ENCODE results near the gene SLC6A16.
A peak's percentile ranks its signal among the peaks of the same experiment; 100 is the strongest.
"Not testable (repeated sequence)": the region's sequence is repeated elsewhere in the genome, so short reads cannot be mapped to it uniquely, and the experiment has no call there.

Gene SLC6A16

GRCh38 chr19:49328741-49329140 is 3.8 kb upstream of the SLC6A16 start:
- no peak for DNase-seq

- DNase-seq, result peak; percentile 66 to 79
These were observed 3.0 kb upstream of the SLC6A16 start for GRCh38 chr19:49327878-49328544.

GRCh38 chr19:49326165-49326704 is 1.2 kb upstream of the SLC6A16 start:
- no peak for DNase-seq

- DNase-seq, result not testable (repeated sequence)
These were observed 765 bp upstream of the SLC6A16 start for GRCh38 chr19:49325756-49326155.

GRCh38 chr19:49318296-49318695 is 6.7 kb downstream of the SLC6A16 start:
- no peak for DNase-seq

DNA sequence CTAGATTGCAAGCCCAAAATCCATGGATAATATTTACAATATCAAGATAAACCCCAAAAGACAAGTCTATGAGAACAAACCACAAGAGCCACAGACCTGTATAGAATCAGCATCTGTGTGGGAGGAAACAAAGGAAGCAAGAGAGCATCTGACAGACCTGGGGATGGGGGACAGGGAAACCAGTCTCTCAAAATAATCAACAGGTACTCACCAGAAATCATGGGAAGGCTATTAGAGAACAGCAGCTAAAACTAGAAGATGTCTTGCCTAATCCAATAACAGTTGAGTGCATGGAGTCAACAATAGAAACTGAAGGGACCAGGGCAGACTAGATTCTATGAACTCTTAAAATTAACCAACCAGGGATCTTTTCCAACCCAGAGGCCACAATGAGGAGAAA is 8.7 kb downstream of the SLC6A16 start:
- DNase-seq, result no peak

- DNase-seq, result no peak
These were observed 9.9 kb downstream of the SLC6A16 start for GRCh38 chr19:49315111-49315510.

DNA sequence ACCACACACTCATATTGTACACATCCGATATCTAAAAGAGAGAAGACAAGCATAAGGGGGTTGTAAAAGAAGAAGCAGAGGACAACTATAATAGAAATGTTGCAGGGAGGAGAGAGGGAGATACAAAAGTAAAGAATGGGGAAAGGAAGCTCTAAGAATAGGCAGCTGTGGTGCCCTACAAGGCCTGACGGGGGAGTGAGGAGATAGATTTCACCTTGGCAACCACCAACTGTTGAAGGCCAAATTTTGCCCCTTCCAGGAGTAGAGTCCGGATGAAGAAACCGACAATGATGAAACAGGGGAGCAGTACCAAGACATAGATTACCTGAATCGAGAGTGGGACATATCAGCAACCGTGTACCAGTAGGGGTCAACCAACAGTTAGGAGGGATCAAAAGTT is 15.9 kb downstream of the SLC6A16 start:
- DNase-seq, result no peak

- DNase-seq, result peak; percentile 13 to 27
These were observed 18.3 kb downstream of the SLC6A16 start for GRCh38 chr19:49306734-49307133.

GRCh38 chr19:49301866-49302252 is 23.1 kb downstream of the SLC6A16 start:
- DNase-seq, result no peak

GRCh38 chr19:49301165-49301865 is 23.7 kb downstream of the SLC6A16 start:
- peak; percentile 71 to 87 for DNase-seq

- not testable (repeated sequence) for DNase-seq
These were observed 26.3 kb downstream of the SLC6A16 start for GRCh38 chr19:49298653-49299052.

DNA sequence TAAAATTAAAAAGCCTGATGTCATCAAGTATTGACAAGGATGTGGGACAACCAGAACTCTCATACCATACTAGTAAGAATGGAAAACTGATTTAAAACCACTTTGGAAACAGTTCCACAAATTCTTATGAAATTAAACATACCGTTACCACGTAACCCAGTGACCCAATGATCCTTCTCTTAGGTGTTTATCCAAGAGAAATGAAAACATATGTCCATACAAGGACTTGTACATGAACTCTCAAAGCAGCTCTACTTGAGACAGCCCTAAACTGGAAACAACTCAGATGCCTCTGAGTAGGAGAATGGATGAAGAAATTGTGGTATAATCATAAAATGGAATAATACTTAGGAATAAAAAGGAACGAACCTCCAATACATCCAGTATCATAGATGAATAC is 27.6 kb downstream of the SLC6A16 start:
- no peak for DNase-seq

GRCh38 chr19:49295208-49295880 is 29.6 kb downstream of the SLC6A16 start:
- no peak for DNase-seq

DNA sequence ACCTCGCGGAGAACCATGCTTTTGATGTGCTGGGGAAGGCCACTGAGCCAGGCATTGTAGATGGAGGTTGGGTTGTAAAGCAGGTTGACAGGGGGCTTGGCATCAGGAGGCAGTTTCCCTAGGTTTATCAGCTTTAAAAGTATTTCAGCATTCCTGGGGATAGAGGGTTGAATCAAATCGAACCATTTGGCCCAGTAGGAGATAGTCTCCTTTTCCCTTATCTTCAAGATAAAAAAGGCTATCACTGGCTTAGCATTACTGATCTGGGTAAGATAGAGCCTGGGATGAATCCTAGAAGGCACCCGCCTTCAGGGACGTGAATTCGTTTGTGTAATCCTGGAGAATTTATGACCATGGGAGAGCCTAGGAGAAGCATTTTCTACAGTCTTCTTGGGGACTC is 30.6 kb downstream of the SLC6A16 start:
- DNase-seq, result no peak

- DNase-seq, result no peak
These were observed 34.5 kb downstream of the SLC6A16 start for GRCh38 chr19:49290517-49290916.

DNA sequence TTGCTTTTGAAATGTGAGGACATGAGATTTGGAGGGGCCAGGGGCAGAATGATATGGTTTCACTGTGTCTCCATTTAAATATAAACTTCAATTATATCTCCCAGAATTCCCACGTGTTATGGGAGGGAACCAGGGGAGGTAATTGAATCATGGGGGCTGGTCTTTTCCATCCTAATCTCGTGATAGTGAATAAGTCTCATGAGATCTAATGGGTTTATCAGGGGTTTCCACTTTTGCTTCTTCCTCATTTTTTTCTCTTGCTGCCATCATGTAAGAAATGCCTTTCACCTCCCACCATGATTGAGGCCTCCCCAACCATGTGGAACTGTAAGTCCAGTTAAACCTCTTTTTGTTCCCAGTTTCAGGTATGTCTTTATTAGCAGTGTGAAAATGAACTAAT is 35.7 kb downstream of the SLC6A16 start:
- not testable (repeated sequence) for DNase-seq

- not testable (repeated sequence) for DNase-seq
These were observed 36.8 kb downstream of the SLC6A16 start for GRCh38 chr19:49288205-49288604.

GRCh38 chr19:49287141-49287770 is 37.7 kb downstream of the SLC6A16 start:
- no peak for DNase-seq

DNA sequence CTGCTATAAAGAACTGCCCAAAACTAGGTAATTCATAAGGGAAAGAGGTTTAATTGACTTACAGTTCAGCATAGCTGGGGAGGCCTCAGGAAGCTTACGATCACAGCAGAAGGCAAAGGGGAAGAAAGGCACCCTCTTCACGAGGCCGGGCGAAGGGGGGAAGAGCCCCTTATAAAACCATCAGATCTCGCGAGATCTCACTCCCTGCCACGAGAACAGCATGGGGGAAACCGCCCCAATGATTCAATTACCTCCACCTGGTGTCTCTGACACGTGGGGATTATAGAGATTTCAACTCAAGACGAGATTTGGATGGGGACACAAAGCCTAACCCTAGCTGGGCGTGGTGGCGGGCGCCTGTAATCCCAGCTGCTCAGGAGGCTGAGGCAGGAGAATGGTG is 42.8 kb downstream of the SLC6A16 start:
- no peak for DNase-seq

- DNase-seq, result no peak
These were observed 52.8 kb downstream of the SLC6A16 start for GRCh38 chr19:49272204-49272603.

- DNase-seq, result no peak
These were observed 53.8 kb downstream of the SLC6A16 start for GRCh38 chr19:49271080-49271753.

GRCh38 chr19:49266409-49266808 is 58.6 kb downstream of the SLC6A16 start:
- DNase-seq, result peak in 1 of 2 experiments; percentile 24

Data from Kasumi-1 (cell line).